Neural cell (in vitro differentiated cells): ENCODE measurements around the gene TMEM247. TPM values are rescaled to one million over a fixed set of nuclear protein-coding genes. Genes with fewer than 3 reads are reported as not detected.

Experiments used
- H2AFZ ChIP-seq: fragments of 200-600, 300-800 bp; sonication (generic), shearing (Covaris generic); 2 replicates; pipeline ENCODE4 v1.6.0; 2014; ENCODE audit warnings: low read depth, mild to moderate bottlenecking, antibody characterized with exemption, low read length, moderate library complexity
- H3F3A ChIP-seq: fragments of 200-600 bp; shearing (Covaris generic); 2 replicates; pipeline ENCODE4 v1.6.1; 2016; ENCODE audit warnings: mild to moderate bottlenecking, moderate library complexity, mixed read lengths, antibody characterized with exemption, low read length; ENCODE audit not compliant: insufficient read depth, poor library complexity, severe bottlenecking
- H3K27ac ChIP-seq: fragments of 200-600, 300-800 bp; sonication (generic), shearing (Covaris generic); 2 replicates; pipeline ENCODE4 v1.5.1; 2014; ENCODE audit warnings: mild to moderate bottlenecking, low read length, moderate library complexity
- H3K27me3 ChIP-seq: fragments of 300-800, 200-600 bp; sonication (generic), shearing (Covaris generic); 2 replicates; pipeline ENCODE4 v1.6.0; 2014; ENCODE audit warnings: mild to moderate bottlenecking, low read depth, low read length, moderate library complexity; ENCODE audit not compliant: insufficient read depth
- H3K36me3 ChIP-seq: fragments of 300-800, 200-600 bp; sonication (generic), shearing (Covaris generic); 2 replicates; pipeline ENCODE4 v1.5.1; 2014; ENCODE audit warnings: mild to moderate bottlenecking, antibody characterized with exemption, low read length, moderate library complexity; ENCODE audit not compliant: insufficient read depth
- H3K4me2 ChIP-seq: fragments of 300-800, 200-600 bp; sonication (generic), shearing (Covaris generic); 2 replicates; pipeline ENCODE4 v1.6.0; 2014; ENCODE audit warnings: mild to moderate bottlenecking, low read length
- H3K4me3 ChIP-seq: fragments of 300-800, 200-600 bp; sonication (generic), shearing (Covaris generic); 2 replicates; pipeline ENCODE4 v1.5.1; 2014; ENCODE audit warnings: mild to moderate bottlenecking, low read length, moderate library complexity
- H3K79me2 ChIP-seq: fragments of 200-600 bp; shearing (Covaris generic); replicated peaks from 2 replicates; pipeline ENCODE4 v1.6.0; 2014; ENCODE audit warnings: mild to moderate bottlenecking, low read length, moderate library complexity; ENCODE audit not compliant: insufficient read depth
- H3K9ac ChIP-seq: fragments of 300-800, 200-600 bp; sonication (generic), shearing (Covaris generic); 2 replicates; pipeline ENCODE4 v1.6.1; 2016; ENCODE audit warnings: mild to moderate bottlenecking, low read length, mixed read lengths
- H3K9me2 ChIP-seq: fragments of 200-600 bp; shearing (Covaris generic); 2 replicates; pipeline ENCODE4 v1.6.1; 2016; ENCODE audit warnings: mild to moderate bottlenecking, low read length, mixed read lengths; ENCODE audit not compliant: insufficient read depth
- H3K9me3 ChIP-seq: fragments of 200-600, 300-800 bp; sonication (generic), shearing (Covaris generic); 2 replicates; pipeline ENCODE4 v1.6.1; 2016; ENCODE audit warnings: mild to moderate bottlenecking, mixed run types, low read length, moderate library complexity, mixed read lengths
- H4K20me1 ChIP-seq: fragments of 200-600 bp; shearing (Covaris generic); 2 replicates; pipeline ENCODE4 v1.6.1; 2016; ENCODE audit warnings: mild to moderate bottlenecking, mixed run types; ENCODE audit not compliant: insufficient read depth
- CTCF ChIP-seq: fragments of 450-650 bp; IDR thresholded peaks from 2 replicates; pipeline ENCODE4 v1.5.1; 2014; ENCODE audit warnings: antibody characterized with exemption, mild to moderate bottlenecking, moderate library complexity; ENCODE audit not compliant: poor library complexity, severe bottlenecking
- EP300 ChIP-seq: fragments of 450-650 bp; conservative IDR thresholded peaks from 2 replicates; pipeline ENCODE4 v1.6.1; 2014; ENCODE audit warnings: antibody characterized with exemption, mild to moderate bottlenecking, moderate library complexity; ENCODE audit not compliant: poor library complexity, severe bottlenecking
- EZH2 ChIP-seq: fragments of 200-600, 300-800 bp; shearing (Covaris generic), sonication (generic); IDR thresholded peaks from 2 replicates; pipeline ENCODE4 v1.6.1; 2014; ENCODE audit warnings: antibody characterized with exemption, low read length, borderline replicate concordance, mild to moderate bottlenecking; ENCODE audit not compliant: insufficient read depth, poor library complexity, severe bottlenecking
- MXI1 ChIP-seq: fragments of 450-650 bp; conservative IDR thresholded peaks from 2 replicates; pipeline ENCODE4 v1.6.1; 2014; ENCODE audit warnings: antibody characterized with exemption, mild to moderate bottlenecking; ENCODE audit not compliant: poor library complexity, severe bottlenecking
- POLR2AphosphoS5 ChIP-seq: IDR thresholded peaks from 2 replicates; pipeline ENCODE4 v1.6.1; 2012
- RAD21 ChIP-seq: fragments of 450-650 bp; conservative IDR thresholded peaks from 2 replicates; pipeline ENCODE4 v1.6.1; 2014; ENCODE audit warnings: antibody characterized with exemption, mild to moderate bottlenecking, moderate library complexity
- SMC3 ChIP-seq: fragments of 450-650 bp; conservative IDR thresholded peaks from 2 replicates; pipeline ENCODE4 v1.6.1; 2014; ENCODE audit warnings: antibody characterized with exemption, mild to moderate bottlenecking, moderate library complexity; ENCODE audit not compliant: poor library complexity
- TAF1 ChIP-seq: IDR thresholded peaks from 2 replicates; pipeline ENCODE4 v1.6.1; 2012; ENCODE audit warnings: low read depth
- polyA plus RNA-seq: library from polyadenylated mRNA; depleted of rRNA; stranded (reverse); fragments of >200 nt; gene quantifications from 2 replicates; pipeline ENCODE4 v1.2.3, GENCODE V29; 2014
- TF ChIP-seq, protein P1 (sequence below): IDR thresholded peaks from 2 replicates; pipeline ENCODE4 v1.6.1; 2012; ENCODE audit warnings: borderline replicate concordance

Gene TMEM247
- polyA plus RNA-seq, 1 donor from 2014 or later = not detected

- no peak overlapping the region for H3K27ac ChIP-seq
- TF ChIP-seq EZH2 (no peak), TAF1 (no peak)
- H3F3A ChIP-seq = no peaks in the 10 kb centered on the region
- no peaks in the 10 kb centered on the region for H4K20me1 ChIP-seq
- no peak overlapping the region for H2AFZ ChIP-seq
- no peak overlapping the region for H3K4me3 ChIP-seq
- no peaks in the 10 kb centered on the region for H3K36me3 ChIP-seq
- H3K9me2 ChIP-seq = no peaks in the 10 kb centered on the region
- no peak overlapping the region for H3K4me2 ChIP-seq
- no peaks in the 10 kb centered on the region for H3K9me3 ChIP-seq
- H3K79me2 ChIP-seq = no peaks in the 10 kb centered on the region
- H3K27me3 ChIP-seq = no peaks in the 10 kb centered on the region
- H3K9ac ChIP-seq = no peak overlapping the region
Observed at GRCh38 chr2:46487667-46488335, 8.4 kb downstream of the TMEM247 start.

DNA sequence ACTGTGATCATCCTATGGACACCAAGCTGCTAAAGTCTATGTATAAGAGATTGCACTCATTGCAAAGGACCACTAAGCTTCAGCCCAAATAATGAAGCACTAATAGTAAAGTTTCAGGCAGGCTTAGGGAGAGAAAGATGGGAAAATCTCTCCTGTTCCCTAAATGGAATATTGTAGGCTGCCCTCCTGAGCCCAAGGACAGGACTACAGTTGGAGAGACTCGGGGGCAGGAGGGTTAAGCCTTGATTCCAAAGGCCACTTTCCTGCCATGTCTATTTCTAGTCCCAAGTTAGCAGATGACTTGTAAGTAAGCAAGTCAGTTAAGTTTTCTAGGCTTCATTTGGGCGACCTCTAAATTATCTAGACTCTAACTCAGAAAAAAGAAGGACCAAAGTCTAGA, 9.0 kb downstream of the TMEM247 start:
- Histone ChIP-seq H3K27ac (no peak overlapping the region), H3K36me3 (no peaks in the 10 kb centered on the region), H2AFZ (no peak overlapping the region), H3K9me2 (no peaks in the 10 kb centered on the region), H3K27me3 (no peaks in the 10 kb centered on the region), H3K9me3 (no peaks in the 10 kb centered on the region), H3K4me3 (no peak overlapping the region), H3K79me2 (no peaks in the 10 kb centered on the region), H3F3A (no peaks in the 10 kb centered on the region), H3K9ac (no peak overlapping the region), H4K20me1 (no peaks in the 10 kb centered on the region), H3K4me2 (no peak overlapping the region)
- no peak for TF ChIP-seq EP300
- TF ChIP-seq EZH2 = no peak
- TF ChIP-seq RAD21 = no peak
- TF ChIP-seq, protein P1, sequence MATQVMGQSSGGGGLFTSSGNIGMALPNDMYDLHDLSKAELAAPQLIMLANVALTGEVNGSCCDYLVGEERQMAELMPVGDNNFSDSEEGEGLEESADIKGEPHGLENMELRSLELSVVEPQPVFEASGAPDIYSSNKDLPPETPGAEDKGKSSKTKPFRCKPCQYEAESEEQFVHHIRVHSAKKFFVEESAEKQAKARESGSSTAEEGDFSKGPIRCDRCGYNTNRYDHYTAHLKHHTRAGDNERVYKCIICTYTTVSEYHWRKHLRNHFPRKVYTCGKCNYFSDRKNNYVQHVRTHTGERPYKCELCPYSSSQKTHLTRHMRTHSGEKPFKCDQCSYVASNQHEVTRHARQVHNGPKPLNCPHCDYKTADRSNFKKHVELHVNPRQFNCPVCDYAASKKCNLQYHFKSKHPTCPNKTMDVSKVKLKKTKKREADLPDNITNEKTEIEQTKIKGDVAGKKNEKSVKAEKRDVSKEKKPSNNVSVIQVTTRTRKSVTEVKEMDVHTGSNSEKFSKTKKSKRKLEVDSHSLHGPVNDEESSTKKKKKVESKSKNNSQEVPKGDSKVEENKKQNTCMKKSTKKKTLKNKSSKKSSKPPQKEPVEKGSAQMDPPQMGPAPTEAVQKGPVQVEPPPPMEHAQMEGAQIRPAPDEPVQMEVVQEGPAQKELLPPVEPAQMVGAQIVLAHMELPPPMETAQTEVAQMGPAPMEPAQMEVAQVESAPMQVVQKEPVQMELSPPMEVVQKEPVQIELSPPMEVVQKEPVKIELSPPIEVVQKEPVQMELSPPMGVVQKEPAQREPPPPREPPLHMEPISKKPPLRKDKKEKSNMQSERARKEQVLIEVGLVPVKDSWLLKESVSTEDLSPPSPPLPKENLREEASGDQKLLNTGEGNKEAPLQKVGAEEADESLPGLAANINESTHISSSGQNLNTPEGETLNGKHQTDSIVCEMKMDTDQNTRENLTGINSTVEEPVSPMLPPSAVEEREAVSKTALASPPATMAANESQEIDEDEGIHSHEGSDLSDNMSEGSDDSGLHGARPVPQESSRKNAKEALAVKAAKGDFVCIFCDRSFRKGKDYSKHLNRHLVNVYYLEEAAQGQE = no peak
- TF ChIP-seq TAF1 = no peak
- TF ChIP-seq POLR2AphosphoS5 = no peak
- TF ChIP-seq SMC3 = no peak

- Histone ChIP-seq H3K79me2 (no peaks in the 10 kb centered on the region), H3K27me3 (no peaks in the 10 kb centered on the region), H3K4me2 (no peak overlapping the region), H3K27ac (no peak overlapping the region), H3K36me3 (no peaks in the 10 kb centered on the region), H3K4me3 (no peak overlapping the region), H3K9me2 (no peaks in the 10 kb centered on the region), H3F3A (no peaks in the 10 kb centered on the region), H3K9me3 (no peaks in the 10 kb centered on the region), H3K9ac (no peak overlapping the region), H2AFZ (no peak overlapping the region), H4K20me1 (no peaks in the 10 kb centered on the region)
- no peak for TF ChIP-seq EZH2
- TF ChIP-seq MXI1 = no peak
- no peak for TF ChIP-seq POLR2AphosphoS5
- TF ChIP-seq SMC3 = no peak
- TF ChIP-seq RAD21 = no peak
- TF ChIP-seq TAF1 = no peak
- TF ChIP-seq, protein P1 = no peak
- TF ChIP-seq CTCF = no peak
- no peak for TF ChIP-seq EP300
Observed at GRCh38 chr2:46489423-46490174, 10.2 kb downstream of the TMEM247 start.
